ENCODE results near the gene NRTN.
"Not testable (repeated sequence)": the region's sequence is repeated elsewhere in the genome, so short reads cannot be mapped to it uniquely, and the experiment has no call there.

Gene NRTN, protein sequence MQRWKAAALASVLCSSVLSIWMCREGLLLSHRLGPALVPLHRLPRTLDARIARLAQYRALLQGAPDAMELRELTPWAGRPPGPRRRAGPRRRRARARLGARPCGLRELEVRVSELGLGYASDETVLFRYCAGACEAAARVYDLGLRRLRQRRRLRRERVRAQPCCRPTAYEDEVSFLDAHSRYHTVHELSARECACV

GRCh38 chr19:5804516-5805461 is at the start of gene NRTN:
TSS of gene NRTN (plus strand) at chr19:5805067. CDS start at chr19:5824166, 19,099 bp downstream.
- DNase-seq (ENCODE audit: low read depth), result no peak

- no peak for DNase-seq (ENCODE audit: low read depth)
Observed at GRCh38 chr19:5762608-5763217, 42.2 kb upstream of the NRTN start.

- no peak for DNase-seq (ENCODE audit: low read depth)
Observed at GRCh38 chr19:5765220-5765619, 39.6 kb upstream of the NRTN start.

- DNase-seq (ENCODE audit: low read depth), result no peak
Observed at GRCh38 chr19:5767949-5768348, 36.9 kb upstream of the NRTN start.

DNA sequence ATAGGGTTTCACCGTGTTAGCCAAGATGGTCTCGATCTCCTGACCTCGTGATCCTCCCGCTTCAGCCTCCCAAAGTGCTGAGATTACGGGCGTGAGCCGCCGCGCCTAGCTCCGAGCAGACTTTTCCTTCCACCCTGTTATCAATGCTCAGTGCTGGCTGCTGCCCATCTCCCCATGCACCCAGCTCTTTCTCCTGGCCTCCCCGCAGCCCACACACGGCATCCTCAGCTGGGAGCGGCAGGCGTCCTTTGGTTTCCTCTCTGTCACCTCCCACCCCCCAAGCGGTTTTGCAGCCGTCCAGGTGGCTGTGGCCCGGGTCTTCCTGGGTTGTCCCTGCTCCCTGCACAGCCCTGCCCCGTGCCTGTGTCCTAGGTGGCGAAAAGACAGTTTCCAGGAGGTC is 32.5 kb upstream of the NRTN start:
- no peak for DNase-seq (ENCODE audit: low read depth)

DNA sequence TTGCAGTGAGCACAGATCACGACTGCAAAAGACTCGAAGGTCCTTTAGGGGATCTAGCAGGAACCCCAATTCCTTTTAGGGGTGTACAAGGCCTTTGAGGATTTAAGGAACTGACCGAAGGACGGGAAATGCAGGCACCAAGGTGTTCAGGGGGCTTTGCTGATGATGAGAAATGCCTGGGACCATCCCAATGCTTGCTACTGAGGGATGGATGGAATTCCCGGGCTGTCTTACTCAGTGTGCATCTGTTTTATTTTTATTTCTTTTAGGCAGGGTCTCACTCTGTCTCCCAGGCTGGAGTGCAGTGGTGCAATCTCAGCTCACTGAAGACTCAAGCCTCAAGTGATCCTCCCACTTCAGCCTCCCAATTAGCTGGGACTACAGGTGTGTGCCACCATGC is 31.6 kb upstream of the NRTN start:
- no peak for DNase-seq (ENCODE audit: low read depth)

DNA sequence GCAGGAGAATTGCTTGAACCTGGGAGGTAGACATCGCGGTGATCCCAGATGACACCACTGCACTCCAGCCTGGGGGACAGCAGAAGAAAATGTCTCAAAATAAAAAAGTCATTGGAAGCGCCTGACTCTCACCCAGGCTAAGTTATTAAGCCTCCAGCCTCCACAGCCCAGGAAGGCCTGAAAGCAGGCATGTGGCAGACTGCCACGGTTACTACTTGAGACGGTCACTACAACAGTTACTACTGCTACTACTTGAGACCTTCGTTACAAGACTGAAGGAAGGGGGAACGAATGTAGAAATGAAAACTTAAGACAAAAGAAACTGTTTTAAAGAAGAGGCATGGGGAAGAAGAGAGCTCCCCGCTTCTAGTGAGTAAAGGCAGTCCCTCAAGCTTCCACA is 29.9 kb upstream of the NRTN start:
- peak; percentile 16 for DNase-seq (ENCODE audit: low read depth)

- peak; percentile 58 for DNase-seq (ENCODE audit: low read depth)
Observed at GRCh38 chr19:5775668-5776309, 29.1 kb upstream of the NRTN start.

DNA sequence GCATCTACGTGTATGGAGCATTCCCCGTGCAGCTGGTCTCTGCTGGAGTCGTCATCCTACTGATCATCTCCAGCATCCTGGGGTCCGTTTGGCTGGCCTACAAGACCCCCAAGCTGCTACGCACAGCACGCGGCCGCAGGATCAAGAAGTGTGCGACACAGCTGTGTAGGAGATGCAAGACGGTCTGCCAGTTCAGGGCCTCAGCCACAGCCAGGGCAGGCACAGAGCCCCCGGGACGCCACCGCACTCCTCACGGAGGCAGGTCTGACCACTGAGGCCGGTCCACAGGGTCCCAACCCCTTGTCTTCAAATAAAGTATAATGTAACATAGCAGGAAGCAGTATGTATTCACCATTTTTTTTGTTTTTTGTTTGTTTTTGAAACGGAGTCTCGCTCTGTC is 26.5 kb upstream of the NRTN start:
- no peak for DNase-seq (ENCODE audit: low read depth)

DNA sequence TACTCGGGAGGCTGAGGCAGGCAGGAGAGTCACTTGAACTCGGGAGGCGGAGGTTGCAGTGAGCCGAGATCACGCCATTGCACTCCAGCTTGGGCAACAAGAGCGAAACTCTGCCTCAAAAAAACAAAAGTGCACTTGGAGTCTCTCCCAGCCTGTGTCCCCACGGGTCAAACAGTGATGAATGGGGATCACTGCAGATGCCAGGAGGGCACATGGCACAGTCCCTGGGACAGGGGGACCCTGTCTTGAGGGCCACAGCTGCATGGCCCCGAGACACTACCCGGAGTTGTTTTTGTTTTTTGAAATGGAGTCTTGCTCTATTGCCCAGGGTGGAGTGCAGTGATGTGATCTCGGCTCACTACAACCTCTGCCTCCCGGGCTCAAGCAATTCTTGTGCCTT is 24.0 kb upstream of the NRTN start:
- DNase-seq (ENCODE audit: low read depth), result not testable (repeated sequence)

DNA sequence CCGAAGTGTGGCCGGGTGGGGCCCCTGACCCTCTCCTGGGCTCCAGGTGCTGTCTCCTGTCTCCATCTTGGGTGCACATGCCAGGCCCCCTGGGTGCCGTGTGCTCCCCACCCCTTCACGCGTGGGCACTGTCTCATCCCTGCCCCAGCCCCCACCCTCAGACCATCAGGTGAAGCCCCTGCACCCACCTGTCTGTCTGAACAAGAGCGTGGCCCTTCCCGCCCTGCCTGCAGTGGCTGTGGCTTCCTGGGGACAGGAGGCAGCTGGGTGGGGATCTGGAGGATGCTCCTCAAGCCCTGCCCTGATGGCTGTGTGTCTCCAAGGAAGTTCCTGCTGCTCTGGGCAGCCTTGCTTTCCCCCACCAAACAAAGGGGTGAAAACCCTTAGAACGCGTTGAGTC is 22.5 kb upstream of the NRTN start:
- DNase-seq (ENCODE audit: low read depth), result no peak

DNA sequence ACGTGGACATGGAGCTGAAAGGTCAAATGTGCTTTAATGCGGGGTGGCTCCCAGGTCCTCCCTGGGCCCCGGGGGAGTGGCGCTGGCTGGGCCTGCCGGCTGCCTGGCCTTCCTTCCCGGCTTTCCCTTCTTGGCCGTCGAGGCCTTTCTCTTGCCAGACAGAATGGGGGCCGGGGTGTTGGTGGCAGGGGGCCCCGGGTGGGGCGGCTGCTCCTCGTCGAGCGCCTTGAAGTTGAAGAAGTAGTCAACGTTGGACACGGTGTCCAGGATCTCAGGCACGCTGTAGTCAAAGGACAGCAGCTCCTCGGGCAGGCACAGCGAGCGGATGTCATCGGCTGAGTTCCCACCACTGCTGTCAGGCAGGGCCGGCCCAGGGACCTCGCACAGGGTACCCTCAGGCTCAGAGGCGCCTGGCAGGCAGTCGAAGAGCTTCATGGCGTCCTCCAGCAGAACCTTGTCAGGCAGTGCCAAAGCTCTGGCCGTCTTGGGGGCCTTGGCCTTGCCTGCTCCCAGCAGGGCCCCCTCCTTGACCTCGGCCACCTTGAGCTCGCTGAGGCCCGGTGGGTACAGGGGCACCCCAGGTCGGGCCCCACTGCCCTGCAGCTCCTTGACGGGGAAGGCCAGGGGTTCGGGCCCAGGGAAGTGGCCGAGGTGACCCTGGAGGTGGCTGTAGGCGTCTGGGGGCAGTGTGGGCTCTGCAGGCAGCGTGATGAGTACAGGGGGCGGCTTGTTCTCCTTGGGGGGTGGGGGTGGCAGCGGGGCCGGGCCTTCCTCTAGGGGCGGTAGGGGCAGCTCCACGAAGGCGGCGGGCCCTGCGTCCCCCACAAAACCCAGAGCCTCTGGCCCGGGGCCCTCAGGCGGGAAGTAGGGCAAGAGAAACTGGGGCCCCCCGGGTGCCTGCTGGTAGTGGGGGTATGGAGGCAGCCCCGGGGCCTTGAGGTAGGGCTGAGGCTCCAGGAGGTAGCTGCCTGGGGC is 21.6 kb upstream of the NRTN start:
- DNase-seq (ENCODE audit: low read depth), result no peak

DNA sequence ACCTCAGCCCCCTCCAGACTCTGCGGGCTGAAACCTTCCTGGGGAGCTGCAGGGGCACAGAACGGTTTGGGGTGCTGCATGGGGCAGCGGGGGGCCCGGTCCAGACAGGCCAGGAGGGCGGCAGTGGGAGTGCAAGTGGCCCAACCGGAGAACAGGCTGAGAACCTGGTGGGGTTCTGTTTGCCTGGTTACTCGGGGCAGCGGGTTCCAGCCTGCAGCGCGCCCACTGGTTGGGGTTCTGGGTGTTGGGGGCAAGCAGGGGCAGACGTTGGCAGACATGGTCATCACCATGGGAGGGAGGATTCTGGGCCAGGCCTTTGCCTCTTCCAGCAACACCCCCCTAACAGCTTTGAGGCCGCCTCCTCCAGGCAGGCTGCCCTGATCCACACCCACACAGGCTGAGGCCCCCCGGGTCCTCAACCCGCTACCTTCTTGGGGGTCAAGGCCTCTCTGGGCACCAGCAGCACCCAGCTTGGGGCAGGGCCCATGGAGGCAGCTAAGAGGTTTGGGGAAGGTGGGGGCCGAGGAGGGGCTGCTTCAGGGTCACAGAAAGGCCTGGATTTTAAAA is 20.2 kb upstream of the NRTN start, which contains the start of gene PRR22:
Gene PRR22, minus strand, starts transcription at position 166 of the 567 bp plus-strand sequence. Its CDS starts 86 bp downstream, at position 80.
- DNase-seq (ENCODE audit: low read depth), result no peak

GRCh38 chr19:5785423-5785822 is 19.4 kb upstream of the NRTN start:
- no peak for DNase-seq (ENCODE audit: low read depth)

- no peak for DNase-seq (ENCODE audit: low read depth)
Observed at GRCh38 chr19:5786593-5787408, 18.1 kb upstream of the NRTN start.

DNA sequence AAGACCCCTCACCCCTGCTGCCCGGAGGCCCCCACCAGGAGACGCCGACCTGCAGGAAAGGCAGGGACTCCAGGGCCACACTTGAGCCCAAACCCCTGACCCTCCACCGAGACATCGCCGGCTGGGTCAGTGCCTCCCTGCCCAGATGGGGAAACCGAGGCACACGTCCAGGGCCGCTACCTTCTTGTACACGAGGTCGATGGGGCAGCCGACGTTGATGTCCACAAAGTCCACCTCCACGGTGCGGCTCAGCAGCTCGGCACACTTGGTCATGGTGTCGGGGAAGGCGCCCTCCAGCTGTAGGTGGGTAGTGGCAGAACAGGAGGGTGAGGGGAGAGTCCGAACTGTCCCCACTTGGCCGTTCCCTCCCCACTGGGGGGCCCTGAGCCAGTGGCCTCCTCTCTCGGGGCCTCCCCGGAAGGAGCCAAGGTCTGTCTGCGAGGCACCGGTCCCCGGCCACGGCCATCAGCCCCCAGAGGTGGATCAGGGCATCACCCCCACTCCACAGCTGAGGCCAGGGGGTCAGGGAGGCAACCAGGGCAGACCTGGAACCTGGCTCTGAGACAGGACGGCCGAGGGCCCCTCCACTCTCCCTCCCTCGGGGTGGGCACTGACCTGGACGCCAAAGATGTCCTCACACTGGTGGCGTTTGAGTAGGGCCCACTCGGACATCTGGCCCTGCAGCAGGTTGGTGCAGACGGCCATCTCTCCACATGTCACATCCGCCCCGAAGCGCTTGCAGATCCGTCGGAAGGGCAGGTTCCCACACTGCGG is 17.3 kb upstream of the NRTN start:
- DNase-seq (ENCODE audit: low read depth), result no peak

GRCh38 chr19:5788422-5788821 is 16.4 kb upstream of the NRTN start:
- no peak for DNase-seq (ENCODE audit: low read depth)

DNA sequence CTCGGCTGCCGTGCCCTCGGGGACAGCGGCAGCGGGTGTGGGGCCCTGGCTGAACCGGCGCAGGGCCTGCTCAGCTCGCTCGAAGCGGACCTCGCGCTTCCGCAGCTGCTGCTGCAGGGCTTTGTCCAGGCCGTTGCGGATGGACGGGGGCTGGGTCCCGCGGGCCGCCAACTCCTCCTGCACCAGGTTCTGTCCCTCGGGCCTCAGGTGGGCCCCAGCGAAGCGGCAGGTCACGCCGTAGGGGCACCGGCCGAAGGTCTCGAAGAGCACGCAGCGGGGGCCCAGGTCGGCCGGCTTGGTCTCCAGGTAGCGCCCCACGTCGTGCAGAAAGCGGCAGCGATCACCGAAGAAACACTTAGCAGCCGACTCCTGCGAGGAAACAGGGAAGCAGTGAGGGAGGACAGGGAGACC is 15.5 kb upstream of the NRTN start:
- DNase-seq (ENCODE audit: low read depth), result no peak

GRCh38 chr19:5789886-5790558 is 14.8 kb upstream of the NRTN start:
- DNase-seq (ENCODE audit: low read depth), result no peak

Data from GM04504 (cell line).